ENCODE measurements around the gene TMEM131L. TPM values are rescaled to one million over a fixed set of nuclear protein-coding genes. Genes with fewer than 3 reads are reported as not detected.
A peak's percentile ranks its signal among the peaks of the same experiment; 100 is the strongest.

Gene TMEM131L
- total RNA-seq, 1 experiment from 2014 or later: 14.6 TPM

DNA sequence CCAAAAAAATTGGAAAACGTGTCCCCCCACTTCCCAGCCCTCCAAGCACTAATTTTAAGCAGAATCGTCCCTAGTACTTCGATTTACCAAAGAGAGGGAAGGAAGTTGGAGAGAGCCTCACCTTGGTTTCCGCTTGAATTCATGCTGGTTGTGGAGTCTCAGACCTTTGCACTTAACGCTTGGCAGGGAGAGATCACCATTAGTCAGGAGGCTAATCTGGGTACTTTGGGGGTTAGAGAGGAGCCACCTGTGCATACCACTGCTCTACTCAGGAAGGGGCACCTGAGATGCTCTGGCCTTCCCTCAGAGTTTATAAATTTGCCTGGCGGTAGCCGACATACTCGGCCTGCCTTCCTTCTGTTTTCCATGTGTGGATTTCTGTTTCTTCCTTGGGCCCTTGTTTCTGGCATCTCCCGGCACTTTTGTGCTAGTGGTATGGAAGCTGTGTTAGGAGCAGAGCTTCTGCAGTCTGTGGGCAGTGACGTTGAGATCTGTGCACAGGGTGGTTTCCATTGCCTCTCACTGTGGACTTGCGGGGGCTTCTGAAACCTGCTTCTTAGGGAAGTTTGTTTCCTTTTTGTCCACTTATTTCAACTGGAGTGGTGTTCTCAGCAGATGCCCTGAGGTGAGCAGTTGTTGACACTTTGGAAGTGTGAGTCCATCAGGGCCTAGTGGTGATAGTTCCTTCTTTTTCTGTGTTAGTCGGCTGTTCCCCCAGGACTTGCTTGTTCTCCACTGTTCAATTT lies 104.2 kb downstream of the TMEM131L start:
- Histone ChIP-seq H4K20me1 (ENCODE audit: control insufficient read depth, insufficient read depth, insufficient read length) (no peaks in the 10 kb centered on the region), H2BK20ac (ENCODE audit: low read depth, low read length, poor library complexity, severe bottlenecking) (no peak overlapping the region), H3K9me3 (ENCODE audit: control insufficient read depth, low read depth, low read length) (no peaks in the 10 kb centered on the region), H2BK120ac (ENCODE audit: low read depth, low read length, poor library complexity, severe bottlenecking) (no peak overlapping the region), H4K91ac (ENCODE audit: insufficient read length, low read depth, low read length) (no peak overlapping the region), H3K79me1 (ENCODE audit: insufficient read depth, low read depth, low read length, poor library complexity, severe bottlenecking) (no peaks in the 10 kb centered on the region), H3K56ac (ENCODE audit: insufficient read length, low read depth, low read length) (no peak overlapping the region), H3K4me2 (ENCODE audit: insufficient read depth, insufficient read length, low read length) (no peak overlapping the region), H3K4ac (ENCODE audit: low read depth, low read length) (no peak overlapping the region), H3T11ph (ENCODE audit: low read length) (no peak overlapping the region), H3K23ac (ENCODE audit: insufficient read length, low read depth, low read length) (no peak overlapping the region), H3K14ac (ENCODE audit: insufficient read depth, low read length) (no peak overlapping the region), H2BK5ac (ENCODE audit: insufficient read length, low read length) (no peak overlapping the region), H3K4me1 (ENCODE audit: insufficient read depth, low read length) (no peaks in the 10 kb centered on the region), H4K8ac (replicated peaks; ENCODE audit: insufficient read length, low read depth, low read length) (no peak overlapping the region), H2BK12ac (ENCODE audit: insufficient read length, low read depth, low read length) (no peak overlapping the region), H4K5ac (ENCODE audit: insufficient read length, low read depth, low read length) (no peak overlapping the region), H3K79me2 (ENCODE audit: insufficient read depth, low read length) (no peaks in the 10 kb centered on the region), H3K27ac (ENCODE audit: insufficient read length, low read depth, low read length) (no peak overlapping the region), H2AK5ac (ENCODE audit: insufficient read length, low read length) (no peak overlapping the region), H2BK15ac (ENCODE audit: low read depth, low read length) (no peak overlapping the region), H3K27me3 (ENCODE audit: insufficient read depth, low read length) (no peaks in the 10 kb centered on the region), H2AFZ (ENCODE audit: low read length) (no peak overlapping the region), H3K23me2 (ENCODE audit: insufficient read length, low read depth, low read length, poor library complexity, severe bottlenecking) (no peaks in the 10 kb centered on the region), H3K9ac (ENCODE audit: extremely low read depth, insufficient read length, low read length) (no peak overlapping the region), H3K18ac (ENCODE audit: insufficient read length, low read depth, low read length) (no peak overlapping the region)
- H3K27me3 Mint-ChIP-seq (ENCODE audit: low read depth): no peaks in the 10 kb centered on the region
- no peak overlapping the region for H3K4me3 Mint-ChIP-seq
- peak overlapping the region in 1 of 3 experiments; percentile 31; a peak in 2 of 7 replicates for H3K27ac Mint-ChIP-seq
- H3K4me1 Mint-ChIP-seq: peaks cover 11 to 12% of the 10 kb centered on the region in 2 experiments; a peak in 3 of 4 replicates
- DNase-seq: no peak
- WGBS (ENCODE audit: extremely low coverage, insufficient read length, low lambda C conversion rate): no CpG with 5 or more reads among the region's 12 CpGs
- no peaks in the 10 kb centered on the region for H3K9me3 Mint-ChIP-seq
- TF ChIP-seq, protein P1, sequence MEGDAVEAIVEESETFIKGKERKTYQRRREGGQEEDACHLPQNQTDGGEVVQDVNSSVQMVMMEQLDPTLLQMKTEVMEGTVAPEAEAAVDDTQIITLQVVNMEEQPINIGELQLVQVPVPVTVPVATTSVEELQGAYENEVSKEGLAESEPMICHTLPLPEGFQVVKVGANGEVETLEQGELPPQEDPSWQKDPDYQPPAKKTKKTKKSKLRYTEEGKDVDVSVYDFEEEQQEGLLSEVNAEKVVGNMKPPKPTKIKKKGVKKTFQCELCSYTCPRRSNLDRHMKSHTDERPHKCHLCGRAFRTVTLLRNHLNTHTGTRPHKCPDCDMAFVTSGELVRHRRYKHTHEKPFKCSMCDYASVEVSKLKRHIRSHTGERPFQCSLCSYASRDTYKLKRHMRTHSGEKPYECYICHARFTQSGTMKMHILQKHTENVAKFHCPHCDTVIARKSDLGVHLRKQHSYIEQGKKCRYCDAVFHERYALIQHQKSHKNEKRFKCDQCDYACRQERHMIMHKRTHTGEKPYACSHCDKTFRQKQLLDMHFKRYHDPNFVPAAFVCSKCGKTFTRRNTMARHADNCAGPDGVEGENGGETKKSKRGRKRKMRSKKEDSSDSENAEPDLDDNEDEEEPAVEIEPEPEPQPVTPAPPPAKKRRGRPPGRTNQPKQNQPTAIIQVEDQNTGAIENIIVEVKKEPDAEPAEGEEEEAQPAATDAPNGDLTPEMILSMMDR (conservative IDR thresholded peaks at IDR 0.05): no peak
- H3K36me3 Mint-ChIP-seq (ENCODE audit: insufficient read depth in 1 of 3, low read depth in 3 of 3): peaks cover 0 to 13% (median 5%) of the 10 kb centered on the region in 3 experiments; a peak in 5 of 7 replicates

All from H9 (cell line).